Measurements from ENCODE around the gene ZNF575.

ZNF575 gene

GRCh38 chr19:43532962-43533545 is at the start of gene ZNF575:
Gene ZNF575 (plus strand): TSS chr19:43533188. CDS start chr19:43534423, 1,235 bp downstream.
- peak; percentile 98 for DNase-seq

DNA sequence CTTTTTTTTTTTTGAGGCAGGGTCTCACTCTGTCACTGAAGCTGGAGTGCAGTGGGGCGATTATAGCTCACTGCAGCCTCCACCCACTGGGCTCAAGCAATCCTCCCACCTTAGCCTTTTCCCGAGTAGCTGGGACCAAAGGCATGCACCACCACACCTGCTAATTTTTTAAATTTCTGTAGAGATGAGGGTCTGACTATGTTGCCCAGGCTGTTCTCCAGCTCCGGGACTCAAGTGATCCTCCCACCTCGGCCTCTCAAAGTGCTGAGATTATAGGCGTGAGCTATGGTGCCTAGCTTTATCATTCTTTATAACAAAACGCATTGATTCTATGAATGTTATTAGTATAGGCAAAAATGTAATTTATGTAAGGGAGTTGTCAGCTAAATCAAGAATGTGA is 49.7 kb upstream of the ZNF575 start:
- no peak for DNase-seq

DNA sequence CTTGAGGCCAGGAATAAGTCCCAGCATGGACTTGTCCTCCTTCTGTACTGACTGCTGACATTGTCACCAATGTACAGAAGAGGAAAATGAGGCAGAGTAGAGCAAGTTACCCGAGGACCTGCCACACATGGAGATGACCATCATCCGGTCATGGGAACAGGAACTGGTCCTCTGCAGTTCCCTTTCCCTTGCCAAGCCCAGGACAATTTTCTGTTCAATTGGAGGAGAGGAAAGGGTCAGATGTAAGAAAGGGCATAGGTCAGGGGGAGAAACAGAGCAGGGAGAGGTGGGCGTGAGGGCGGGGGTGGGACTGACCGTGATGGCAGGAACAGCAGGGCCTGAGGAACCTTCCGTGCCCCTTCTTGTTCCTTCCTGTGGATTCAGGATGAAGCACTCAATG is 47.0 kb upstream of the ZNF575 start:
- no peak for DNase-seq

- DNase-seq: no peak
Measured at GRCh38 chr19:43486412-43486811, 46.6 kb upstream of the ZNF575 start.

DNA sequence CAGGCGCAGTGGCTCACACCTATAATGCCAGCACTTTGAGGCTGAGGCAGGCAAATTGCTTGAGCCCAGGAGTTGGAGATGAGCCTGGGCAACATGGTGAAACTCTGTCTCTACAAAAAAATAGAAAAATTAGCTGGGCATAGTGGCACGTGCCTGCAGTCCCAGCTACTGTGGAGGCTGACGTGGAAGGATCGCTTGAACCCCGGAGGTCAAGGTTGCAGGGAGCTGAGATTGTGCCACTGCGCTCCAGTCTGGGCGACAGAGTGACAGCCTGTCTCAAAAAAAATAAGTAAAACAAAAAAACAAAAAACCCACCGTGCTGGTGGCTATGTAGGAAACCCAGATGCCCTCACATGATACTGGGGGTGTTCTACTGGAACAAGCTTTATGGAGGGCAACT is 44.8 kb upstream of the ZNF575 start:
- no peak for DNase-seq

- DNase-seq: no peak
Measured at GRCh38 chr19:43489310-43489709, 43.7 kb upstream of the ZNF575 start.

DNA sequence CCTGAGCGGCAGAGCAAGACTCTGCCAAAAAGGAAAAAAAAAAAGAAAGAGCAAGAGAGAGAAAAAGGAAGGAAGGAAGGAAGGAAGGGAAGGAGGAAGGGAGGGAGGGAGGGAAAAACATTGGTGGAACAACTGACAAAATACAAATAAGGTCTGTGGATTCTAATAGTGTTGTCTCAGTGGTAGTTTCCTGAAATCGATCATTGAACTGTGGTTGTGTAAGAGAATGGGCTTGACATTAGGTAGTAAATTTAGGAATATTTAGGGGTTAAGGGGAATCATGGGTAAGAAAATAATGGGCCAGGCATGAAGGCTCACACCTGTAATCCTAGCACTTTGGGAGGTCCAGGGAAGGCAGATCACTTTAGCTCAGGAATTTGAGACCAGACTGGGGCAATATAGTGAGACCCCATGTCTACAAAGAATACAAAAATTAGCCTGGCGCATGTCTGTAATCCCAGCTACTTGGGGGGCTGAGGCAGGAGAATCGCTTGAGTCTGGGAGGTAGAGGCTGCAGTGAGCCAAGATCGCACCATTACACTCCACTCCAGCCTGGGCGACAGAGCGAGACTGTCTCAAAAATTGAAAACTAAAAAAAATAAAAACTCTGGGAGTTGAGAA is 42.9 kb upstream of the ZNF575 start:
- no peak for DNase-seq

DNA sequence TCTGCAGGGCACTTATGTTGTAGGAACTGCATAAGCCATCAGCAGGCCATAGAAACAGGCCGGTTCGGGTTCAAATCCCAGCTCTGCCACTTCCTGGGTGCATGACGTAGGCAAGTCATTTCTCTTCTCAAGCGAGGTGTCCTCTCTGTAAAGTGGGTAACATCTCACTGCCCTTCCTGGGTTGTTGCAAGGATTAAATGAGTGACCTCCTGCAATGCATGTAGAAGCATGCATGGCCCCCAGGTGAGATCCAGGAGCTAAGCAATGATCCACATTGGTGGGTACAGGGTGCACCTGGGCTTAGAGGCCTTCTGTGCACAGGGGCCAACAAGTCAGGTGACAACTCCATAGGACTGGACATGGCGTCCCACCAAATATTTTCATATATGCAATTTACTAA is 42.2 kb upstream of the ZNF575 start:
- no peak for DNase-seq

- no peak for DNase-seq
Measured at GRCh38 chr19:43495082-43495481, 37.9 kb upstream of the ZNF575 start.

GRCh38 chr19:43496960-43497359 is 36.0 kb upstream of the ZNF575 start:
- no peak for DNase-seq

DNA sequence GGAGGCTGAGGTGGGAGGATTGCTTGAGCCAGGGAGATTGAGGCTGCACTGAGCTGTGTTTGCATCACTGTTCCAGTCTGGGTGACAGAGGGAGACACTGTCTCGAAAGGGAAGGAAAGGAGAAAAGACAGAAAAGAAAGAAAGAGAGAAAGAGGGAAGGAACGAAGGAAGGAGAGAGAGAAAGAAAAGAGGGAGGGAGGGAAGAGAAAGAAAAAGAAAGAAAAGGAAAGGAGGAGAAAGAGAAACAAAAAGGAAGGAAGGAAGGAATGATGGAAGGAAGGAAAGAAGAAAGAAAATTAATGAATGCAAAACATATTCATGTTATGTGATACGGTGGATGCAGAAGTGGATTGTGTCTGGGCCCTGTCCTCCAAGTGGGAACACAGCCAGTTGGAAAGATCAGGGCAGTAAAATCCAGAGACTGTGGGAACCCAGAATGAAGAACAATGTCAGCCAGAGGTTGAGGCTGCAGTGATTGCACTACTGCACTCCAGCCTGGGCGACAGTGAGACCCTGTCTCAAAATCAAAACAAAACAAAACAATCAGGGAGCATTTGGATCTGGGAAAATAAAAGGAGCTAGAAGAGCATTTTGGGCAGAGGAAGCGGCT is 34.6 kb upstream of the ZNF575 start:
- DNase-seq: no peak

- no peak for DNase-seq
Measured at GRCh38 chr19:43499042-43499441, 33.9 kb upstream of the ZNF575 start.

GRCh38 chr19:43501661-43502418 is 31.1 kb upstream of the ZNF575 start:
- DNase-seq: no peak

DNA sequence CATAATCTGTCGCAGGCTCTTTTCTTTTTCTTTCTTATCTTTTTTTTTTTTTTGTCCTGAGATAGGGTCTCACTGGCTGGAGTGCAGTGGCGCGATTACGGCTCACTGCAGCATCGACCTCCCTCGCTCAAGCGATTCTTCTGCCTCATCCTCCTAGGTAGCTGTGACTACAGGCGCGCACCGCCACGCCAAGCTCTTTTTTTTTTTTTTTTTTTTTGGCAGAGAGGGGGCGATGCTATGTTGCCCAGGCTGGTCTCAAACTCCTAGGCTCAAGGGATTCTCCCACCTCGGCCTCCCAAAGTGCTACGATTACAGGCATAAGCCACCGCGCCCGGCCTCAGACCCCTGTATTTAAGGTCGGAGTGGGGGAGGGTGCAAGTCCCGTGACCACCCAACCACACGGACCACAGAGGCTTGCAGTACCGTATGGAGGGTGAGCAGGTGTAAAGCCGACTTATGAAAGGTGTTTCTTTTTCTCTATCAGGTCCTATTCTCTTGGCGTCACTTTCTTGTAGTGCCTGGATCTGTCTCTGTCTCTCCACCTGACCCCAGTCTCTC is 30.5 kb upstream of the ZNF575 start:
- DNase-seq: no peak

GRCh38 chr19:43503501-43504425 is 29.2 kb upstream of the ZNF575 start:
- DNase-seq: peak; percentile 95

- no peak for DNase-seq
Measured at GRCh38 chr19:43504426-43505185, 28.4 kb upstream of the ZNF575 start, which contains the start of gene PHLDB3. Gene PHLDB3 (minus strand): TSS chr19:43504746. CDS start chr19:43504118, 628 bp downstream.

GRCh38 chr19:43505186-43505456 is 27.9 kb upstream of the ZNF575 start:
- no peak for DNase-seq

- no peak for DNase-seq
Measured at GRCh38 chr19:43505941-43506340, 27.0 kb upstream of the ZNF575 start.

DNA sequence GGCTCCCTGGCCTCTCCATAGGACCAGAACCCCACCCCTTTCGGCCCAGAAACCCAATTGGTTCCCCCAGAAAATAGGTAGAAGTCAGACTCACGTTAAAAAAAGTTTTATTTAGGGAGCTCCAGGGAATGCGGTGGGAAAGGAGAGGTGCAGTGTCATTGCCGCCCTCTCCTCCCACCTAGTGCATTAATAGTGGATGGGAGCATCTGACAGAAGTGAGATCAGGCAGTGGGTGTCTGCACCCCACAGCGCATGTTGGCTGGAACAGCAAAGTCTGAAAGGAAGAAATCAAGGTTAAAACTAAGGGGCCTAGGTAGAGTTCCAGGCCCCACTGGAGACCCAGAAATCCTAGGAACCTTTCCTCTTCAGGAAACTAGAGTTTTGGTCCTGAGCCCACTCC is 26.4 kb upstream of the ZNF575 start:
- DNase-seq: no peak

GRCh38 chr19:43507880-43508279 is 25.1 kb upstream of the ZNF575 start:
- DNase-seq: no peak

DNA sequence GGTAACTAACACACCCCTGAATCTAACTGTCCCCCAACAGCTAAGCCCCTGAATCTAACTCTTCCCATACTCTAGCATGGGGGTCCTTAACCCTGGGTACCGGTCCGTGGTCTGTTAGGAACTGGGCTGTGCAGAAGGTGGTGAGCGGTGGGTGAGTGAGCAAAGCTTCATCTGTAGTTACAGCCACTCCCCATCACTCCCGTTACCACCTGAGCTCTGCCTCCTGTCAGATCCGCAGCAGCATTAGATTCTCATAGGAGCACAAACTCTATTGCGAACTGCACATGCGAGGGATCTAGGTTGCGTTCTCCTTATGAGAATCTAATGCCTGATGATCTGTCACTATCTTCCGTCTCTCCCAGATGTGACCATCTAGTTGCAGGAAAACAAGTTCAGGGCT is 22.3 kb upstream of the ZNF575 start:
- DNase-seq: no peak

GRCh38 chr19:43511324-43511723 is 21.7 kb upstream of the ZNF575 start:
- DNase-seq: no peak
